GM10266 (cell line): Measurements from ENCODE around the gene TYSND1.

ENCODE experiments used
- DNase-seq: peaks from one replicate; pipeline ENCODE4 v3.0.0; 2012; ENCODE audit errors: extremely low spot score
- CTCF ChIP-seq: IDR thresholded peaks from 2 replicates; pipeline ENCODE4 v1.5.1; 2012; ENCODE audit warnings: mild to moderate bottlenecking, low read depth; ENCODE audit not compliant: control insufficient read depth, insufficient read depth; ENCODE audit errors: missing control alignments

The TYSND1 gene

GRCh38 chr10:70146489-70147258 lies at the start of gene TYSND1:
TYSND1 (minus strand) TSS chr10:70146700; CDS start chr10:70146586, 114 bp downstream.
- peak; percentile 98 for DNase-seq
- TF ChIP-seq CTCF: peak; percentile 90

- no peak for DNase-seq
- no peak for TF ChIP-seq CTCF
Observed at GRCh38 chr10:70193391-70193844, 46.9 kb upstream of the TYSND1 start.

GRCh38 chr10:70192326-70192968 lies 45.9 kb upstream of the TYSND1 start:
- no peak for DNase-seq
- TF ChIP-seq CTCF: no peak

GRCh38 chr10:70191972-70192305 lies 45.4 kb upstream of the TYSND1 start:
- DNase-seq: no peak
- TF ChIP-seq CTCF: no peak

GRCh38 chr10:70191161-70191971 lies 44.9 kb upstream of the TYSND1 start:
- no peak for TF ChIP-seq CTCF
- no peak for DNase-seq

- TF ChIP-seq CTCF: no peak
- no peak for DNase-seq
Observed at GRCh38 chr10:70190581-70190980, 44.1 kb upstream of the TYSND1 start.
